ENCODE results near the gene PHKA1. TPM values are rescaled to one million over a fixed set of nuclear protein-coding genes. Genes with fewer than 3 reads are reported as not detected.
A peak's percentile ranks its signal among the peaks of the same experiment; 100 is the strongest.

Gene PHKA1
- total RNA-seq, 6 experiments from 2014 or later, result 0.92 to 2.5 (median 1.7) TPM

- WGBS (ENCODE audit: insufficient coverage, low coverage, low lambda C conversion rate, missing lambda C conversion rate), result 0% methylated on average over 1 of the region's 1 CpG
- intact Hi-C loops (cut with DNase I), result no loop called here
- ATAC-seq (peak in 1 of 4 donors; percentile 71), DNase-seq (no peak)
- no peak overlapping the region for H3K27ac ChIP-seq
- no peaks in the 10 kb centered on the region for H3K4me1 ChIP-seq
- H3K36me3 ChIP-seq, result no peaks in the 10 kb centered on the region
- H3K27me3 ChIP-seq, result no peaks in the 10 kb centered on the region
- TF ChIP-seq CTCF (IDR thresholded peaks at IDR 0.05), result no peak
- TF ChIP-seq POLR2A (IDR thresholded peaks at IDR 0.05), result no peak
- H3K4me3 ChIP-seq, result no peak overlapping the region
- no peaks in the 10 kb centered on the region for H3K9me3 ChIP-seq
Observed at GRCh38 chrX:72621163-72621562, 92.9 kb downstream of the PHKA1 start.

DNA sequence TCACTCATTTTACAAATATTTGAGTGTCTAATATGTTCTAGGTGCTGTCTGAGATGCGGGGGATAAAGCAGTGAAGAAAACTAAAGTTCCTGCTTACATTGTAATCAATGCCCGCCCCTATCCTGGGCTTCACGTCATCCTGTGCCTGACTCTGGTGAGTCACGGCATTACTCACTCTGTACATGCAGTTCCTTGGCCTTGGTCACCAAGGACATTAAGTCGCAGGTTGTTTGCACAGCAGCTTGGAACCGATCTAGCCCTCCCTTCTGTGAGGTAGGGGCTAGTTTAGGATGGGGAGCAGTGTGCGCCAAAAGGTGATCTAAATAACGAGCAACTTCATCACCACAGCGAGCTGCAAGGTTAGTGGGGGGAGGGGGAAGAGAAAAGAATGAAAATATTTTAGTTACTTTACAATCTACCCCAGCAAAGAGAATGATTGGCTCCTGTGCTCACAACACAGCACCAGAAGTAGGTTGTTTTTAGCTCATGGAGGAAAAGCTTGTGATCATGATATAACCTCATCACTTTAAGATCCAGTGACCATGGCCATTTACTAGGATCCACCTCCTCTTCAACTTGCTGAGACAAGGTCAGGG is 93.5 kb downstream of the PHKA1 start:
- Histone ChIP-seq H3K4me1 (no peaks in the 10 kb centered on the region), H3K27ac (peak overlapping the region in 1 of 3 donors; percentile 3), H3K36me3 (no peaks in the 10 kb centered on the region), H3K4me3 (no peak overlapping the region), H3K27me3 (no peaks in the 10 kb centered on the region), H3K9me3 (no peaks in the 10 kb centered on the region)
- TF ChIP-seq POLR2A (IDR thresholded peaks at IDR 0.05) (no peak), CTCF (IDR thresholded peaks at IDR 0.05) (no peak)
- peak in 1 of 3 donors; percentile 21 for DNase-seq
- intact Hi-C loops (cut with DNase I), result no loop called here
- 50% methylated on average over 9 of the region's 9 CpGs for WGBS (ENCODE audit: insufficient coverage, low coverage, low lambda C conversion rate, missing lambda C conversion rate)
- peak in 3 of 4 donors; percentile 17 to 80 (median 65) for ATAC-seq

GRCh38 chrX:72609313-72609712 is 104.8 kb downstream of the PHKA1 start:
- Histone ChIP-seq H3K9me3 (no peaks in the 10 kb centered on the region), H3K4me1 (no peaks in the 10 kb centered on the region), H3K36me3 (no peaks in the 10 kb centered on the region), H3K27me3 (no peaks in the 10 kb centered on the region), H3K4me3 (no peak overlapping the region), H3K27ac (no peak overlapping the region)
- DNase-seq, result no peak
- TF ChIP-seq CTCF (IDR thresholded peaks at IDR 0.05), result peak; percentile 32 to 43 (median 34)
- TF ChIP-seq POLR2A (IDR thresholded peaks at IDR 0.05), result no peak
- ATAC-seq, result peak in 3 of 4 donors; percentile 64 to 76 (median 64)
- WGBS (ENCODE audit: insufficient coverage, low coverage, low lambda C conversion rate, missing lambda C conversion rate), result 29% methylated on average over 2 of the region's 2 CpGs
- intact Hi-C loops (cut with DNase I), result no loop called here

DNA sequence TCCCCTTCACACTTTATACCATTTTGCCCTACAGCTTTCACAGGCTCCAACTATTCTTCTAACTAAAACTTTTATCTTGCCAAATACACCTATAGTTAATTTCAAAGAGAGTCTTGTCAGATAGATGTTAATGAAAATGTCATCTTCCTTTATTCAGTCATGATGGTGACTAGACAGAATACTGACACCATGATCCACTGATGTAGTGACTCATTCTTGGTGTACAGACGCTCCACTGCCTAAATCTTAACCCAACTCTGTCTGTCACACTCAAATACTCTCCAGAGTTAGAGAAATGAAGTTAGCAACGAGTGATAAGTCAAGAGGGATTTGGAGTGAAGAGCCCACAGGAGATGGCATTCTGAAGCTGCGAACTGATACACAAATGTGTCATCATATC is 109.4 kb downstream of the PHKA1 start:
- DNase-seq (no peak), ATAC-seq (no peak)
- H3K4me1 ChIP-seq, result no peaks in the 10 kb centered on the region
- peaks cover 0 to 6% of the 10 kb centered on the region in 2 donors for H3K27me3 ChIP-seq
- intact Hi-C loops (cut with DNase I), result no loop called here
- H3K36me3 ChIP-seq, result no peaks in the 10 kb centered on the region
- WGBS (ENCODE audit: insufficient coverage, low coverage, low lambda C conversion rate, missing lambda C conversion rate), result 42% methylated on average over 3 of the region's 3 CpGs
- TF ChIP-seq POLR2A (IDR thresholded peaks at IDR 0.05), result no peak
- TF ChIP-seq CTCF (IDR thresholded peaks at IDR 0.05), result no peak
- H3K9me3 ChIP-seq, result no peaks in the 10 kb centered on the region
- no peak overlapping the region for H3K27ac ChIP-seq
- H3K4me3 ChIP-seq, result no peak overlapping the region

Measured in right lobe of liver (tissue), 6 donors.